ACC112 (cell line): Measurements from ENCODE around the gene ALG8.
"Not testable (repeated sequence)": the region's sequence is repeated elsewhere in the genome, so short reads cannot be mapped to it uniquely, and the experiment has no call there.

Experiments
- H2AFZ ChIP-seq: fragments of 200-600 bp; sonication (generic); one replicate; pipeline ENCODE4 v1.6.0; 2017; ENCODE audit warnings: antibody characterized with exemption, low read length; ENCODE audit not compliant: unreplicated experiment
- H3K27ac ChIP-seq: fragments of 200-600 bp; sonication (generic); 2 replicates; pipeline ENCODE4 v1.5.1; 2014; ENCODE audit warnings: low read depth, mild to moderate bottlenecking, antibody characterized with exemption, low read length, moderate library complexity
- H3K27me3 ChIP-seq: fragments of 200-600 bp; sonication (generic); 2 replicates; pipeline ENCODE4 v1.6.1; 2014; ENCODE audit warnings: mild to moderate bottlenecking, antibody characterized with exemption, low read length, moderate library complexity, mixed read lengths; ENCODE audit not compliant: insufficient read depth
- H3K36me3 ChIP-seq: fragments of 200-600 bp; sonication (generic); 2 replicates; pipeline ENCODE4 v1.6.1; 2016; ENCODE audit warnings: mild to moderate bottlenecking, antibody characterized with exemption, low read length, moderate library complexity, mixed read lengths; ENCODE audit not compliant: insufficient read depth
- H3K4me1 ChIP-seq: fragments of 200-600 bp; sonication (generic); one replicate; pipeline ENCODE4 v1.6.1; 2016; ENCODE audit warnings: low read length, mixed read lengths; ENCODE audit not compliant: insufficient read depth, unreplicated experiment, control insufficient read depth
- H3K4me3 ChIP-seq: fragments of 200-600 bp; sonication (generic); 2 replicates; pipeline ENCODE4 v1.5.1; 2014; ENCODE audit warnings: mild to moderate bottlenecking, low read depth, low read length
- H3K79me2 ChIP-seq: fragments of 200-600 bp; sonication (generic); one replicate; pipeline ENCODE4 v1.6.0; 2016; ENCODE audit warnings: low read length; ENCODE audit not compliant: control insufficient read depth, unreplicated experiment, insufficient read depth

The ALG8 gene

GRCh38 chr11:78080084-78080817 is 59.2 kb downstream of the ALG8 start:
- peak overlapping the region; percentile 86 for H3K4me3 ChIP-seq

GRCh38 chr11:78079232-78080083 is 60.0 kb downstream of the ALG8 start, which contains the start of gene NDUFC2:
TSS of gene NDUFC2 (minus strand) at chr11:78079862. CDS start at chr11:78079744, 118 bp downstream.
- Histone ChIP-seq H3K36me3 (no peaks in the 10 kb centered on the region), H3K27ac (peak within 1 kb of the TSS; percentile 53), H2AFZ (peak within 1 kb of the TSS; percentile 88), H3K79me2 (peaks cover 50% of the 10 kb centered on the region), H3K4me1 (peaks cover 15% of the 10 kb centered on the region), H3K4me3 (peak within 1 kb of the TSS; percentile 86), H3K27me3 (no peaks in the 10 kb centered on the region)

More at GRCh38 chr11:78080084-78080817, 59.2 kb downstream of the ALG8 start:
- Histone ChIP-seq H3K4me1 (peaks cover 15% of the 10 kb centered on the region), H2AFZ (peak overlapping the region; percentile 88), H3K79me2 (peaks cover 43% of the 10 kb centered on the region), H3K27ac (peak overlapping the region; percentile 53), H3K36me3 (no peaks in the 10 kb centered on the region), H3K27me3 (no peaks in the 10 kb centered on the region)

- H3K27me3 ChIP-seq = no peaks in the 10 kb centered on the region
- H3K4me1 ChIP-seq = peaks cover 15% of the 10 kb centered on the region
- H3K4me3 ChIP-seq = peak overlapping the region; percentile 86
- H3K27ac ChIP-seq = no peak overlapping the region
- H3K36me3 ChIP-seq = no peaks in the 10 kb centered on the region
- peaks cover 54% of the 10 kb centered on the region for H3K79me2 ChIP-seq
- peak overlapping the region; percentile 65 for H2AFZ ChIP-seq
Measured at GRCh38 chr11:78078218-78079167, 60.9 kb downstream of the ALG8 start.

- not testable (repeated sequence) for H2AFZ ChIP-seq, H3K27ac ChIP-seq, H3K36me3 ChIP-seq, H3K27me3 ChIP-seq
- Histone ChIP-seq H3K4me1 (peaks cover 15% of the 10 kb centered on the region), H3K4me3 (peak overlapping the region; percentile 86), H3K79me2 (peaks cover 63% of the 10 kb centered on the region)
Measured at GRCh38 chr11:78077592-78077991, 61.8 kb downstream of the ALG8 start.

GRCh38 chr11:78076733-78077403 is 62.6 kb downstream of the ALG8 start:
- H3K27me3 ChIP-seq = no peaks in the 10 kb centered on the region
- H2AFZ ChIP-seq = no peak overlapping the region
- no peak overlapping the region for H3K4me3 ChIP-seq
- H3K36me3 ChIP-seq = peaks cover 9% of the 10 kb centered on the region; the same call in 1 of the 2 replicates
- H3K79me2 ChIP-seq = peaks cover 68% of the 10 kb centered on the region
- peaks cover 15% of the 10 kb centered on the region for H3K4me1 ChIP-seq
- no peak overlapping the region for H3K27ac ChIP-seq

GRCh38 chr11:78074756-78075155 is 64.7 kb downstream of the ALG8 start:
- Histone ChIP-seq H3K4me1 (peaks cover 15% of the 10 kb centered on the region), H3K4me3 (no peak overlapping the region), H3K27ac (no peak overlapping the region), H3K36me3 (peaks cover 18% of the 10 kb centered on the region), H3K27me3 (no peaks in the 10 kb centered on the region), H2AFZ (no peak overlapping the region), H3K79me2 (peaks cover 76% of the 10 kb centered on the region)

- H3K4me3 ChIP-seq = no peak overlapping the region
- H2AFZ ChIP-seq = no peak overlapping the region
- H3K4me1 ChIP-seq = peaks cover 4% of the 10 kb centered on the region
- H3K79me2 ChIP-seq = peaks cover 54% of the 10 kb centered on the region
- no peaks in the 10 kb centered on the region for H3K27me3 ChIP-seq
- peaks cover 28% of the 10 kb centered on the region for H3K36me3 ChIP-seq
- H3K27ac ChIP-seq = no peak overlapping the region
Measured at GRCh38 chr11:78072455-78072854, 67.0 kb downstream of the ALG8 start.

GRCh38 chr11:78071717-78072116 is 67.7 kb downstream of the ALG8 start:
- no peak overlapping the region for H2AFZ ChIP-seq
- peaks cover 28% of the 10 kb centered on the region for H3K36me3 ChIP-seq
- H3K4me3 ChIP-seq = no peak overlapping the region
- peaks cover 46% of the 10 kb centered on the region for H3K79me2 ChIP-seq
- peaks cover under 1% of the 10 kb centered on the region for H3K4me1 ChIP-seq
- H3K27me3 ChIP-seq = no peaks in the 10 kb centered on the region
- no peak overlapping the region for H3K27ac ChIP-seq

GRCh38 chr11:78070621-78071020 is 68.8 kb downstream of the ALG8 start:
- no peak overlapping the region for H3K27ac ChIP-seq
- peaks cover 28% of the 10 kb centered on the region for H3K36me3 ChIP-seq
- no peaks in the 10 kb centered on the region for H3K4me1 ChIP-seq
- no peak overlapping the region for H2AFZ ChIP-seq
- H3K4me3 ChIP-seq = no peak overlapping the region
- no peaks in the 10 kb centered on the region for H3K27me3 ChIP-seq
- peaks cover 36% of the 10 kb centered on the region for H3K79me2 ChIP-seq
